ENCODE results near the gene MYO1C.

GRCh38 chr17:1482680-1483079 lies 9.8 kb downstream of the MYO1C start:
- TF ChIP-seq POLR2A (IDR thresholded peaks at IDR 0.05): no peak
- TF ChIP-seq, protein P1, sequence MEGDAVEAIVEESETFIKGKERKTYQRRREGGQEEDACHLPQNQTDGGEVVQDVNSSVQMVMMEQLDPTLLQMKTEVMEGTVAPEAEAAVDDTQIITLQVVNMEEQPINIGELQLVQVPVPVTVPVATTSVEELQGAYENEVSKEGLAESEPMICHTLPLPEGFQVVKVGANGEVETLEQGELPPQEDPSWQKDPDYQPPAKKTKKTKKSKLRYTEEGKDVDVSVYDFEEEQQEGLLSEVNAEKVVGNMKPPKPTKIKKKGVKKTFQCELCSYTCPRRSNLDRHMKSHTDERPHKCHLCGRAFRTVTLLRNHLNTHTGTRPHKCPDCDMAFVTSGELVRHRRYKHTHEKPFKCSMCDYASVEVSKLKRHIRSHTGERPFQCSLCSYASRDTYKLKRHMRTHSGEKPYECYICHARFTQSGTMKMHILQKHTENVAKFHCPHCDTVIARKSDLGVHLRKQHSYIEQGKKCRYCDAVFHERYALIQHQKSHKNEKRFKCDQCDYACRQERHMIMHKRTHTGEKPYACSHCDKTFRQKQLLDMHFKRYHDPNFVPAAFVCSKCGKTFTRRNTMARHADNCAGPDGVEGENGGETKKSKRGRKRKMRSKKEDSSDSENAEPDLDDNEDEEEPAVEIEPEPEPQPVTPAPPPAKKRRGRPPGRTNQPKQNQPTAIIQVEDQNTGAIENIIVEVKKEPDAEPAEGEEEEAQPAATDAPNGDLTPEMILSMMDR (IDR thresholded peaks at IDR 0.05): no peak
